ENCODE measurements around the gene TM4SF1. TPM values are rescaled to one million over a fixed set of nuclear protein-coding genes. Genes with fewer than 3 reads are reported as not detected.
"Not testable (repeated sequence)": the region's sequence is repeated elsewhere in the genome, so short reads cannot be mapped to it uniquely, and the experiment has no call there.

The TM4SF1 gene
- total RNA-seq, 1 donor from 2014 or later, result 103 TPM

- Histone ChIP-seq H3K4me3 (no peak overlapping the region), H3K4me1 (peaks cover 8% of the 10 kb centered on the region), H3K27me3 (ENCODE audit: low read depth) (no peaks in the 10 kb centered on the region), H3K27ac (replicated peaks) (peak overlapping the region; percentile 13), H3K36me3 (no peaks in the 10 kb centered on the region), H3K9me3 (replicated peaks) (no peaks in the 10 kb centered on the region)
- intact Hi-C loops (cut with micrococcal nuclease), result loop anchor here (10.0 kb wide), 1 partner anchor 122 kb away; the partner anchor contains the start of gene TM4SF4
- peak; percentile 36 for DNase-seq
- TF ChIP-seq CTCF (IDR thresholded peaks at IDR 0.05; ENCODE audit: borderline replicate concordance), result peak; percentile 80
Measured at GRCh38 chr3:149352556-149352955, 24.9 kb downstream of the TM4SF1 start.

- intact Hi-C loops (cut with micrococcal nuclease), result no loop called here
- no peak for DNase-seq
Measured at GRCh38 chr3:149343951-149344350, 33.5 kb downstream of the TM4SF1 start.

GRCh38 chr3:149342413-149343380 is 34.8 kb downstream of the TM4SF1 start:
- Histone ChIP-seq H3K9me3 (replicated peaks) (no peaks in the 10 kb centered on the region), H3K4me1 (peaks cover 35% of the 10 kb centered on the region), H3K36me3 (no peaks in the 10 kb centered on the region), H3K4me3 (no peak overlapping the region), H3K27me3 (ENCODE audit: low read depth) (no peaks in the 10 kb centered on the region), H3K27ac (replicated peaks) (peak overlapping the region; percentile 90)
- intact Hi-C loops (cut with micrococcal nuclease), result no loop called here
- no peak for DNase-seq
- TF ChIP-seq CTCF (IDR thresholded peaks at IDR 0.05; ENCODE audit: borderline replicate concordance), result no peak

More at GRCh38 chr3:149343951-149344350, 33.5 kb downstream of the TM4SF1 start:
- Histone ChIP-seq H3K4me3 (no peak overlapping the region), H3K9me3 (replicated peaks) (no peaks in the 10 kb centered on the region), H3K27ac (replicated peaks) (no peak overlapping the region), H3K27me3 (ENCODE audit: low read depth) (no peaks in the 10 kb centered on the region), H3K4me1 (peaks cover 28% of the 10 kb centered on the region), H3K36me3 (no peaks in the 10 kb centered on the region)
- TF ChIP-seq CTCF (IDR thresholded peaks at IDR 0.05; ENCODE audit: borderline replicate concordance), result no peak

- DNase-seq, result no peak
- Histone ChIP-seq H3K36me3 (no peaks in the 10 kb centered on the region), H3K4me3 (peak overlapping the region; percentile 29), H3K27ac (replicated peaks) (peak overlapping the region; percentile 90), H3K9me3 (replicated peaks) (no peaks in the 10 kb centered on the region), H3K27me3 (ENCODE audit: low read depth) (no peaks in the 10 kb centered on the region), H3K4me1 (peaks cover 47% of the 10 kb centered on the region)
- no peak for TF ChIP-seq CTCF (IDR thresholded peaks at IDR 0.05; ENCODE audit: borderline replicate concordance)
- intact Hi-C loops (cut with micrococcal nuclease), result no loop called here
Measured at GRCh38 chr3:149340310-149340933, 37.0 kb downstream of the TM4SF1 start.

- Histone ChIP-seq H3K27ac (replicated peaks) (peak overlapping the region; percentile 90), H3K9me3 (replicated peaks) (no peaks in the 10 kb centered on the region), H3K27me3 (ENCODE audit: low read depth) (no peaks in the 10 kb centered on the region), H3K4me1 (peaks cover 52% of the 10 kb centered on the region), H3K4me3 (peak overlapping the region; percentile 29), H3K36me3 (no peaks in the 10 kb centered on the region)
- DNase-seq, result peak; percentile 78
- intact Hi-C loops (cut with micrococcal nuclease), result no loop called here
- no peak for TF ChIP-seq CTCF (IDR thresholded peaks at IDR 0.05; ENCODE audit: borderline replicate concordance)
Measured at GRCh38 chr3:149339931-149340309, 37.5 kb downstream of the TM4SF1 start.

GRCh38 chr3:149337486-149337885 is 40.0 kb downstream of the TM4SF1 start:
- intact Hi-C loops (cut with micrococcal nuclease); H3K4me3 ChIP-seq; DNase-seq; H3K36me3 ChIP-seq; H3K27me3 ChIP-seq (ENCODE audit: low read depth); H3K9me3 ChIP-seq (replicated peaks): not testable (repeated sequence)
- Histone ChIP-seq H3K27ac (replicated peaks) (peak overlapping the region; percentile 85), H3K4me1 (peaks cover 60% of the 10 kb centered on the region)

Measured in left ventricle myocardium inferior (tissue), 1 donor.